WERI-Rb-1 (cell line): ENCODE measurements around the gene ATXN7.

Experiments used
- DNase-seq: peaks from one replicate; pipeline ENCODE4 v3.0.0-alpha.2; 2020
- H3K27ac ChIP-seq: fragments of 250-450 bp; sonication (Bioruptor Pico); 2 replicates; pipeline ENCODE4 v1.5.1; 2020; ENCODE audit warnings: mild to moderate bottlenecking, moderate library complexity
- H3K27me3 ChIP-seq: fragments of 250-450 bp; sonication (Bioruptor Pico); 2 replicates; pipeline ENCODE4 v1.5.1; 2021; ENCODE audit warnings: mild to moderate bottlenecking, low read depth, moderate library complexity; ENCODE audit not compliant: insufficient read depth, severe bottlenecking
- H3K36me3 ChIP-seq: fragments of 250-450 bp; sonication (Bioruptor Pico); 2 replicates; pipeline ENCODE4 v1.5.1; 2020; ENCODE audit warnings: mild to moderate bottlenecking, moderate library complexity
- H3K4me3 ChIP-seq: 2 replicates; pipeline ENCODE4 v1.5.1; 2011; ENCODE audit warnings: low read depth, mild to moderate bottlenecking, control low read depth, low read length
- H3K9me3 ChIP-seq: fragments of 250-450 bp; sonication (Bioruptor Pico); 2 replicates; pipeline ENCODE4 v1.5.1; 2021; ENCODE audit warnings: mild to moderate bottlenecking, moderate library complexity; ENCODE audit not compliant: severe bottlenecking
- TF ChIP-seq, protein P1 (sequence below): IDR thresholded peaks from 2 replicates; pipeline ENCODE4 v1.5.1; 2011; ENCODE audit warnings: low read depth, mild to moderate bottlenecking, control low read depth, inconsistent platforms, low read length

The ATXN7 gene

DNA sequence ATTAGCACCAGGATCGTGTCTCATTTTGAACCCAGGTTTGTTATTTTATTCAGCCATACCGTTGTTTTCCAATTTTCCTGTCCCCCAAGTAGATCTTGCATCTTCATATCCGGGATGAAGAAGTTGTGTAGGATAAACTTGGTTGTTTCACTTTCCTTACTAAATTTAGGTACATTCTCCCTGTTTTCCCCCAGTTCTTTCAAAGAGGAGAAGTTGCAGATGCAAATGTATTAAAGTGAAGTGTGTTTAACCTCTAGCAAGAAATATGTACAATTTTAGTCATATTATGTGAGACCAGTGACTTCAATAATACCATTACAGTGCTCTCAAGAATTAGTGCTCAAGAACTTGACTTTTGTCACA lies 1.3 kb downstream of the ATXN7 start:
- no peak for DNase-seq
- no peaks in the 10 kb centered on the region for H3K27me3 ChIP-seq
- no peaks in the 10 kb centered on the region for H3K9me3 ChIP-seq
- peaks cover 19% of the 10 kb centered on the region for H3K36me3 ChIP-seq
- TF ChIP-seq, protein P1, sequence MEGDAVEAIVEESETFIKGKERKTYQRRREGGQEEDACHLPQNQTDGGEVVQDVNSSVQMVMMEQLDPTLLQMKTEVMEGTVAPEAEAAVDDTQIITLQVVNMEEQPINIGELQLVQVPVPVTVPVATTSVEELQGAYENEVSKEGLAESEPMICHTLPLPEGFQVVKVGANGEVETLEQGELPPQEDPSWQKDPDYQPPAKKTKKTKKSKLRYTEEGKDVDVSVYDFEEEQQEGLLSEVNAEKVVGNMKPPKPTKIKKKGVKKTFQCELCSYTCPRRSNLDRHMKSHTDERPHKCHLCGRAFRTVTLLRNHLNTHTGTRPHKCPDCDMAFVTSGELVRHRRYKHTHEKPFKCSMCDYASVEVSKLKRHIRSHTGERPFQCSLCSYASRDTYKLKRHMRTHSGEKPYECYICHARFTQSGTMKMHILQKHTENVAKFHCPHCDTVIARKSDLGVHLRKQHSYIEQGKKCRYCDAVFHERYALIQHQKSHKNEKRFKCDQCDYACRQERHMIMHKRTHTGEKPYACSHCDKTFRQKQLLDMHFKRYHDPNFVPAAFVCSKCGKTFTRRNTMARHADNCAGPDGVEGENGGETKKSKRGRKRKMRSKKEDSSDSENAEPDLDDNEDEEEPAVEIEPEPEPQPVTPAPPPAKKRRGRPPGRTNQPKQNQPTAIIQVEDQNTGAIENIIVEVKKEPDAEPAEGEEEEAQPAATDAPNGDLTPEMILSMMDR, result no peak
- peak overlapping the region; percentile 84 for H3K4me3 ChIP-seq
- H3K27ac ChIP-seq, result no peak overlapping the region; the same call in 1 of the 2 replicates

DNA sequence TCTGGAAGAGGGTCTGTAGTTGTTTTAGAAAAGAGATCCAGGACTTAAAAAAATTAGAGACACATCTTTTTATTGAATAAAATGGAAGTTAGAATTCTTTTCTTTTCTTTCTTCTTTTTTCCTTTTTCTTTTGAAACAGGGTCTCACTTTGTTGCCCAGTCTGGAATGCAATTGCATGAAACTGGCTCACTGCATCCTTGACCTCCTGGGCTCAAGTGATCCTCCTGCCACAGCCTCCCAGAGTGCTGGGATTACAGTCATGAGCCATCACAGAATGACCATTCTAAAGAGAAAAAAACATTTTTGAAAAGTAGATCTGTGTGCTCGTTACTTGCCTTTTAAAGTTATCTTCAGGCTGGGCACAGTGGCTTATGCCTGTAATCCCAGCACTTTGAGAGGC lies 3.6 kb downstream of the ATXN7 start:
- no peaks in the 10 kb centered on the region for H3K27me3 ChIP-seq
- H3K9me3 ChIP-seq, result no peaks in the 10 kb centered on the region
- H3K27ac ChIP-seq, result no peak overlapping the region
- no peak overlapping the region for H3K4me3 ChIP-seq
- DNase-seq, result no peak
- TF ChIP-seq, protein P1, result no peak
- H3K36me3 ChIP-seq, result peaks cover 19% of the 10 kb centered on the region

DNA sequence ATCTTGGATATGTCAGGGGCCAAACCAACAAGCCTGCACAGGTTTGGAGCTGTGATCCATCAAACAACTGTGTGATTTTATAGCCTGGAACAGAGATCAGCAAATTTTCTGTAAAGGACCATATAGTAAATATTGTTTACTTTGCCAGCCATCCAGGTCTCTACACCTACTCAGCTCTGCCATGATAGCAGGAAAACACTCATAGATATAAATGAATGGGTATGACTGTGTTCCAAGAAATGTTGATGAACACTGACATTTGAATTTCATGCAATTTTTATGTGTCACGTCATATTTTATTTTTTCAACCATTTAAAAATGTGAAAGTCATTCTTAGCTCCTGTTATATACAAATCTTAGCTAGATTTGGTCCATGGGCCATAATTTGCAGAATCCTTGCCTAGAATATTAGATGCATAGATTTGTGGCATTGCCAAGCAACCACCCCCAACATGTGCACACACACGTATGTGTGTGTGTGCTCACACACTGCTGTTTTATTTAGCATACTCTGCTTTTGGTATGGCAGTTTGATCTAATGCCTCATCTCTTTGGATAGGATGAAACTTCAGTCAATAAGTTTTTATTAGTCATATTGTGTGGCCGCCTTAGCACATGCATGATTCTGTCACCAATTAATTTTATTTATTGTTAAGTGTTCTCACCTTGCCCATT lies 6.4 kb downstream of the ATXN7 start:
- H3K27ac ChIP-seq, result no peak overlapping the region
- no peak overlapping the region for H3K4me3 ChIP-seq
- TF ChIP-seq, protein P1, result no peak
- H3K9me3 ChIP-seq, result no peaks in the 10 kb centered on the region
- DNase-seq, result no peak
- peaks cover 14% of the 10 kb centered on the region for H3K36me3 ChIP-seq
- H3K27me3 ChIP-seq, result no peaks in the 10 kb centered on the region

DNA sequence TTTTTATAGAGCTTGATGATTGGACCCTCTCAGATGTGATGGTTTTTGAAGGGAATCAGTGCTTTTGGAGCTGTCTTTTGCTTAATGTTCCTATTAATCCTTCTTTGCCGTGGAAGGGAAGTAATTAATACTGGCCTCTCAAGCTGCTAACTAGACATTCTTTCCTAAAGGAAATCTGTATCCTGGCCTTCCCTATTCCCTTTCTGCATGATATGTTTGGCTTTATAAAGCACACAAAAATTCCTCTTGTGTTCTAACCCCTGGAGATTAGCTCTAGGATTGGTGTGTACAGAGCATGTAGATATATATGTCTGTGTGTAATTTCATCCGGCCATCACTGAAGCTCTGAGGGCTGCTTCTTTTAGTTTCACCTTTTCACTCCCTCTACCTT lies 6.9 kb downstream of the ATXN7 start:
- Histone ChIP-seq H3K36me3 (peaks cover 14% of the 10 kb centered on the region), H3K27ac (no peak overlapping the region), H3K9me3 (no peaks in the 10 kb centered on the region), H3K4me3 (no peak overlapping the region), H3K27me3 (no peaks in the 10 kb centered on the region)
- DNase-seq, result no peak
- TF ChIP-seq, protein P1, result no peak

DNA sequence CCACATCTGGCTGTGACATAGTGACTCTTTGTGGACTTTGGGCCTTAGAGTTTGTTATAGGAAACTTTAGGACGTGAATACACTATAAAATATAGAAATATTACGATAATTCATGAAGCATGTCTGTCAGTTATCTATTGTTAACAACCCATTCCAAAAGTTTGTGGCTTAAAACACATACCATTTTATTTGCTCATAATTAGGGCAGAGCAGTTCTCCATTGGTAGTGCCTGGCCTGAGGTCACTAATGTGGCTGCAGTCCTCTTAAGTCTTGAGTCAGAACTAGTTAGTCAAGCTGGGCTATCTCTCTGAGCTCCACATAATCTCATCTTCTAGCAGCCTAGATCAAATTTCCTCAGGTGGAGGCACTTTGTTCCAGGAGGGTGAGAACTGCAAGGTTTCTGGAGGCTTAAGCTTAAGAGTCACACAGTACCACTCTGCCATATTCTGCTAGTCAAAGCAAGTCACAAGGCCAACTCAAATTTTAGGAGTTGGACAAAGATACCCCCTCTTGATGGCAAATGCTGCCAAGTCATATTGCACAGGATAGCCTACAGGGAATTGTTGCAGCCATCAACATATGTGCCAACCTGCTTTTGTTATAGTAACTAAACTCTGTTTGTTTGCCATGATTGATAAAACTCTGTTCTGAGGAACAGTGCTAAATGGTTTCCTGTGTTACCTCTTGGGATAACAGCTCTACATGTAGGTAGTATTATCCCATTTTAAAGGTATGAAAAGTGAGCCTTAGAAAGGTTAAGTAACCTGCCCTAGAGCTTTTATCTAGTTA lies 8.7 kb downstream of the ATXN7 start:
- peak; percentile 44 for DNase-seq
- H3K36me3 ChIP-seq, result peaks cover 7% of the 10 kb centered on the region
- H3K27me3 ChIP-seq, result no peaks in the 10 kb centered on the region
- H3K4me3 ChIP-seq, result no peak overlapping the region
- TF ChIP-seq, protein P1, result no peak
- no peaks in the 10 kb centered on the region for H3K9me3 ChIP-seq
- H3K27ac ChIP-seq, result no peak overlapping the region
